ENCODE results near the gene MACROD2.

Gene MACROD2

DNA sequence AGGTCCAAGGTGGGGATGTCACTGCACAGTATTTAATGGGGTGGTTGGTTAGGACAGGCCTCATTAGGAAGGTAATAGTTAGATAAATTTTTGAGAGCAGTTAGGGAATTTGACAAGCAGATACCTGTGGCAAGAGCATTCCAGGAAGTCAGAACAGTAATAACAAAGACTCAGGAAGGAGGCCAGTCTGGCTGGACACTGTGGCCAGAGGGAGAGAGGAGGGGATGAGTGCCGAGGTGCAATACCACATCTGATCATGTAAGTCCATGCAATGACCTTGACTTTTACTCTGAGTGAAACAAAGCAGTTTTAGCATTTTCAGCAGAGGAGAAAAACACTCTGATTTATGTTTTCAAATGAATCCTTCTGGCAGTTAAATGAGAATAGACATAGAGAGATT, 1332.8 kb downstream of the MACROD2 start:
- TF ChIP-seq, protein P1, sequence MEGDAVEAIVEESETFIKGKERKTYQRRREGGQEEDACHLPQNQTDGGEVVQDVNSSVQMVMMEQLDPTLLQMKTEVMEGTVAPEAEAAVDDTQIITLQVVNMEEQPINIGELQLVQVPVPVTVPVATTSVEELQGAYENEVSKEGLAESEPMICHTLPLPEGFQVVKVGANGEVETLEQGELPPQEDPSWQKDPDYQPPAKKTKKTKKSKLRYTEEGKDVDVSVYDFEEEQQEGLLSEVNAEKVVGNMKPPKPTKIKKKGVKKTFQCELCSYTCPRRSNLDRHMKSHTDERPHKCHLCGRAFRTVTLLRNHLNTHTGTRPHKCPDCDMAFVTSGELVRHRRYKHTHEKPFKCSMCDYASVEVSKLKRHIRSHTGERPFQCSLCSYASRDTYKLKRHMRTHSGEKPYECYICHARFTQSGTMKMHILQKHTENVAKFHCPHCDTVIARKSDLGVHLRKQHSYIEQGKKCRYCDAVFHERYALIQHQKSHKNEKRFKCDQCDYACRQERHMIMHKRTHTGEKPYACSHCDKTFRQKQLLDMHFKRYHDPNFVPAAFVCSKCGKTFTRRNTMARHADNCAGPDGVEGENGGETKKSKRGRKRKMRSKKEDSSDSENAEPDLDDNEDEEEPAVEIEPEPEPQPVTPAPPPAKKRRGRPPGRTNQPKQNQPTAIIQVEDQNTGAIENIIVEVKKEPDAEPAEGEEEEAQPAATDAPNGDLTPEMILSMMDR (conservative IDR thresholded peaks at IDR 0.05; ENCODE audit: low read depth, low read length) = no peak
- no peak for DNase-seq (ENCODE audit: low read depth)
- H3K4me3 ChIP-seq (ENCODE audit: low read length) = no peak overlapping the region

DNA sequence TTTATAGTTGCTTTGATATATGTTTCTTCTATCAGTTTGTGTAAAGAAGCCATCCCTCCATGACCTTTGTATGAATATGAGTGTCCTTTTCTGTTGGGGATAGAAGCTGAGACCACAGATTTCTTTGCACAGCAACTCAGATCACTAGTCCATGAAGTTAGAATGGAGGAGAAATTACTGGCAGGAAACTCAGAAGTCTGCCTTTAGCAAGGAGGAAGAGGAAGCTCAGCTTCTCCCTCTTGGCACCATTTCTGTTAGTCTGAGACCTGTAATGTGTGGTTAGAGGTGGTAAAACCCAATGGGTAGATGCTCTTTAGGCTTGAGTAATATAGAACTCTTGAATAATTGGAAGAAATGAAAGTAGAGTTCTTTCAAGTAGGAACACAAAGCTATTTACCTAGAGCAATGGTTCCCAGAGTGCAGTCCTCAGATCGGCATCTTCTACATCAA, 1337.4 kb downstream of the MACROD2 start:
- H3K4me3 ChIP-seq (ENCODE audit: low read length) = no peak overlapping the region
- DNase-seq (ENCODE audit: low read depth) = no peak
- TF ChIP-seq, protein P1 (conservative IDR thresholded peaks at IDR 0.05; ENCODE audit: low read depth, low read length) = no peak

DNA sequence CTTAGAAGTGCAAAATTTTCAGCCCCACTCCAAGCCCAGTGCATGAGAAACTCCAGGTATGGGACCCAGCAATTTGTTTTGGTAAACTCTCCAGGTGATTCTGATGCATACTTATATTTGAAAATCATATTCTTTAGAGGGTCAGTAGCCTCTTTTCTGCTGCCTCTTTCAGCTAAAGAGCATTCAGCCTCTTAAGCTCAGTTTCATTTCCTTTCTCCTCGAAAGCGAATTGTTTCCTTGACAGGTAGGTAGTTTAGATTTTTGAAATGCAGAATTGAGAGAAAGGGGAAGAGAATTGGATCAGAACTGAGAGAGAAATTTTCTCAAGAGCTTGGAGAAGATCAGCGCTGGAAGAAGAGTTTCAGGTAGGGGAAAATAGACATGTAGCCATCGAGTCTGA, 1337.9 kb downstream of the MACROD2 start:
- no peak overlapping the region for H3K4me3 ChIP-seq (ENCODE audit: low read length)
- DNase-seq (ENCODE audit: low read depth) = no peak
- TF ChIP-seq, protein P1 (conservative IDR thresholded peaks at IDR 0.05; ENCODE audit: low read depth, low read length) = no peak

DNA sequence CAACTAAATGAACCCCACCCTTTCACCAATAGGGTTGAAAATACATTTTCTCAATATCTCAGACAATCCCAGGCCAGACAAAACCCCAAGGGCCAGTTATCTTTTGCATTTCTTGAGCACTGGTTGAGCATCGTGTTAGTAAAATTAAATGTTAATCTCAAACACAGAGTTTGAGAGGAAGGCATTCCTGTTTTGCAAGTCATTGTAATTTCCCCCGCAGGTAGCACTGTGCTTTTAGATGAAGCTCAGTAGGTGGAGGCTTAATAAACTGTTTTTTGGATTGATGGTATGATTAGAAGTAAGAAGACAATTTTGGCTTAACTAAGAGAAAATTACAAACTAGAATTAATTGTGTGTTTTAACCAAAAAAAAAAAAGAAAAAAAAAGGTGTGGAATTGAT, 1340.7 kb downstream of the MACROD2 start:
- no peak overlapping the region for H3K4me3 ChIP-seq (ENCODE audit: low read length)
- no peak for DNase-seq (ENCODE audit: low read depth)
- TF ChIP-seq, protein P1 (conservative IDR thresholded peaks at IDR 0.05; ENCODE audit: low read depth, low read length) = no peak

DNA sequence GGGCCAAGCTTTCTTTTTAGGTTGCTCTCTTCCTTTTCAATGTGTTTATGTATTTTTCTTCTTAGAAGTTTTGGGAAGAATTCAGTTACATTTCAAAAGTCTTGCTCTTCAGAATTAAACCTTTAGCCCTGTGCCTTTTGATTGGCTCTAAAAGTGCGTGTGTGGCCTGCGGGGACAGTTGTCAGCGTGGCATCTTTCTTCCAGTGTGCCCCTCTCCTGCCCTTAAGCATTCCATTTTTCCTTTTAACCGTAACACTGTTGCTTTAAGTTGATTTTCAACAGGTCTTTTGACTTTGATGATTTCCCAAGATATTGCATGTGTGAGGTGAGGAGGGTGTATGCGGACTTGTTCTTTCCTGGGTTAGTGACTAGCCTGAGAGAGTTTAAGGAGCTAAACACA, 1341.2 kb downstream of the MACROD2 start:
- no peak for DNase-seq (ENCODE audit: low read depth)
- no peak overlapping the region for H3K4me3 ChIP-seq (ENCODE audit: low read length)
- TF ChIP-seq, protein P1 (conservative IDR thresholded peaks at IDR 0.05; ENCODE audit: low read depth, low read length) = no peak

DNA sequence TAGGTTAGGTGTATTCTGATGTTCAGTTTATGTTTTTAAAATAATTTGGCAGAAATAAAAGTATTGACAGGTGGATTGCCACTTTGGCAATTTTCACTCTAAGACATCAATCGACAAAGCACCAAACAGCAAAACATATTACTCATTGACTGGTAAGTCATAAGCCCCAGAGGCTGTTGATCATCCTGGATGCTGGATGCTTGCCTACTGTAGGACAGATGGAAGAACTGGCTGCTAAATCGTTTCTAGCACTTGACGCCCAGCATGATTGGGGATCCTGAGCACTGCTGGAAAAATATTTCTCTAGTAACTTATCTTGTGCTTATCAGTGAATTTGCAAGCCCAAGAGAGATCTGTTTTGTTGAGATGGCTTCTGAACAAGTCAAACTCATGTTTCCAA, 1343.9 kb downstream of the MACROD2 start:
- no peak for DNase-seq (ENCODE audit: low read depth)
- TF ChIP-seq, protein P1 (conservative IDR thresholded peaks at IDR 0.05; ENCODE audit: low read depth, low read length) = no peak
- no peak overlapping the region for H3K4me3 ChIP-seq (ENCODE audit: low read length)

DNA sequence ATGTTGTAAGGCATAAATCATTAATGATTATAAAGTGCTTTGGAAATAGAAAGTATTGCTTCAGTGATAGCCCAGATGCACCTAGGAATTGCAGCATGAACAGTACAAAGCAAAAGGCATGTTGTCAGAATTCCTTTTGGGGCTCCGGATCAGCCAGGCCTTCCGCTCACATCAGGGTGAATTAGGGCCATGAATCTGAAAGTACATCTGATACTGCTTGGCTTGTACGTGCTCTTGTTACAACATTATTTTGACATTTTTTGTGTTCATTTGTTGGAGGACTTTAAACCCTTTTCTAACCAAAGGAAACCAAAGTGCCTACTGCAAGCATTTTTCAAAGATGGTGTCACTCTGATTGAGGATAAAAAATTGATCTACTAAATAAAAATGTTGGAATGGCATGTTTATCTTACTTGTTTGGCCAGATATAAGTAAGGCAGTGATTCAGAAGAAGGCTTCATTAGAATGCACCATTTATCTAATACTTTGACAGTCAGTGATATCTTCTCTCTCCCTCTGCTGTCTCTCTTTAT, 1347.7 kb downstream of the MACROD2 start:
- H3K4me3 ChIP-seq (ENCODE audit: low read length) = no peak overlapping the region
- no peak for DNase-seq (ENCODE audit: low read depth)
- TF ChIP-seq, protein P1 (conservative IDR thresholded peaks at IDR 0.05; ENCODE audit: low read depth, low read length) = no peak

Measured in retinal pigment epithelial cell (primary cell).